Left cardiac atrium (tissue), 4 donors: Measurements from ENCODE around the gene PRR5L. TPM values are rescaled to one million over a fixed set of nuclear protein-coding genes. Genes with fewer than 3 reads are reported as not detected.
A peak's percentile ranks its signal among the peaks of the same experiment; 100 is the strongest.
"Not testable (repeated sequence)": the region's sequence is repeated elsewhere in the genome, so short reads cannot be mapped to it uniquely, and the experiment has no call there.

ENCODE experiments used
- ATAC-seq, 2 donors: fragments of 200-7000 bp; cut with Tn5 transposase; one replicate each; pipeline ENCODE4 v1.9.1; 2020; ENCODE audit warnings: mild to moderate bottlenecking in 2 of 2, moderate library complexity in 2 of 2
- DNase-seq: peaks from one replicate; pipeline ENCODE4 v3.0.0-alpha.2; 2020
- intact Hi-C, 2 donors: fragments of 100-400 bp; cut with DNase I; formaldehyde crosslinking; loops; one replicate each; pipeline versions ENCODE4 v1.14.1 to v1.15.1; 2022 to 2023
- total RNA-seq, 2 donors: library from RNA; stranded (reverse); fragmentation: NEBNext Ultra II Directional; extraction: Animal tissue kit (Norgen Biotek cat#: 25700); gene quantifications; one replicate each; pipeline ENCODE4 v1.2.1, GENCODE V29; 2021
- donor health status: DM: no; HTN: yes; CAD: no.
- donor health status: DM: no; HTN: yes; CAD: no; lungs with severe emphysema.
- donor health status: DM: yes; HTN: yes; CAD: no.
- donor health status: Dilated cardiomyopathy.

Gene PRR5L
- total RNA-seq, 2 donors from 2014 or later = 4.0 to 5.8 TPM

GRCh38 chr11:36465449-36466163 lies 169.5 kb downstream of the PRR5L start:
- ATAC-seq (no peak), DNase-seq (no peak)
- intact Hi-C loops = no loop called here

GRCh38 chr11:36467012-36467411 lies 170.9 kb downstream of the PRR5L start:
- intact Hi-C loops = no loop called here
- DNase-seq = no peak
- no peak for ATAC-seq

- intact Hi-C loops = no loop called here
- no peak for ATAC-seq
These were observed 171.8 kb downstream of the PRR5L start for GRCh38 chr11:36467916-36468315.

DNA sequence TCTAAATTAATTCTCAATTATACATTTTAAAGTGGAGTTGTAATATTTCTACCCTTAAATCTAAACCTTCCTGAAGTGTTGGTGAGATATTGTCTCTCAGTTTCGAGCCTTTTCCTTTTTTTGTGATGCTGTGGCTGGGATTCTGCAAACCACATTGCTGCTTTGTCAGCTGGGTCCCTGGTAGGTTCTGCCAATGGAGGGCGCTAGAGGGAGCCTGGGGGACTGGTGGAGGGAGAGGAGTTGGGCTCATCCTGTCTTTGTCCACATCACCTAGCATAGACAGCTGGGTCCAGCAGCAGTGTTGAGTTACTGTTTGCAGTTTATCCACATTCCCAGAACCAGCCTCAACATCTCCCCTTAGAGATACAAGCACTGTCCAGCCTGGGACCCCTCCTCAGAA lies 173.0 kb downstream of the PRR5L start:
- DNase-seq (no peak), ATAC-seq (no peak)
- intact Hi-C loops = no loop called here

More at GRCh38 chr11:36467916-36468315, 171.8 kb downstream of the PRR5L start:
- DNase-seq = no peak

DNA sequence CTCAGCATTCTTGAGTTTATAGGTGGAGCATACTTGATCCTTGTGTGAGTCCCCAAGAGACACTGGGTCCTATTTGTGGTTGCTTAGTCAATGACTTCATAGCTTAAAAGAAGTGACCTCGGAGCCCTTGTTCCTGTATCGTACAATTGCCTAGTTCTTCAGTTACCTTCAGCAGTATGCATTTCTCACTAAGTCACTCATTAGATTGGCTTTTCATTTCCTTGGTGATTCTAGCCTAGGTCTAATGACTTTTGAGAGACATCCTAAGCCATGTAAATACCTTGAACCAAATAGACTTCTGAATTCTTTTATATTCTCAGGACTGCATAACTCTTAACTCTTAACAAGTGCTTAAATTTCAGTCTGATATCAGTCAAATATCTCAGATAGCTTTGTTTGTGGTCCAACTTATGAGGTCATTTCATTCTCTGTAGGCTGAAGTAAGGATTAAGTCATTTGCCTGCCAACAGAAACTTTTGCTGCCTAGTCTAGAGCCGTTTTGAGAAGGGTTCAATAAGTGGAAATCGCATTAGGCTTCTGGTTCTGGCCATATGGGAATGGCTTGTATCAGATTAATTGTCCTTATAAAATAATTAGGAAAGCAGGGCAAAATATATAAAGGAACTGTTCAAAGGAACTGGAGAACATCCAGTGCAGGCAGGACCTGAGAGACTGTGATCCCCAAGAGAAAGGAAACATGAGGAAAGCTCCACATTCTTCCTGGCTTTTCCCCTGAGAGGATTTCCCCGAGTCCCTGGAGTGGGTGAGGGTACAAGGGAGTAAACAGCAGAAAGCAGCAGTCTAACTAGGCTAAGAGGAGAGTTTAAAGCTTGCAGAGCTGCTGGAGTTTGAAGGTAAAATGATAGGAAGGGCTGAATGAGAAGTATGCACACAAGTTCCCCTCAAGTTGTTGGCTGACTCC lies 174.1 kb downstream of the PRR5L start:
- DNase-seq (no peak), ATAC-seq (peak in 1 of 2 donors; percentile 48)
- intact Hi-C loops = no loop called here

GRCh38 chr11:36471577-36471976 lies 175.5 kb downstream of the PRR5L start:
- ATAC-seq (no peak), DNase-seq (no peak)
- intact Hi-C loops = no loop called here

DNA sequence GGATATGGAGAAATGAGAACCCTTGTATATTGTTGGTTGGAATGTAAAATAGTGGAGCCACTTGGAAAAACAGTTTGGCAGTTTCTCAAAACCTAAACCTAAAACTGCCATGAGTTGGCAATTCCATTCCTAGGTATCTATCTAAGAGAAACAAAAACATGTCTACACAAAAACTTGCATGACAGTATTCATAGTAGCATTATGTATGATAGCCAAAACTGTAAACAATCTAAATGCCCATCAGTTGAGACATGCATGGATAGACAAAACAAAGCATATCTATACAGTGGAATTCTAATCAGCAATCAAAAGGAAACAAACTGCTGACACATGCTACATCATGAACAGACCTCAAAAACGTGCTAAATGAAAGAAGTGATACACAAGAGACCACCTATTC lies 179.1 kb downstream of the PRR5L start:
- ATAC-seq = no peak
- intact Hi-C loops = loop anchor here (5.0 kb wide), 1 partner anchor 183 kb away; no protein-coding TSS in a partner anchor
- DNase-seq = no peak

DNA sequence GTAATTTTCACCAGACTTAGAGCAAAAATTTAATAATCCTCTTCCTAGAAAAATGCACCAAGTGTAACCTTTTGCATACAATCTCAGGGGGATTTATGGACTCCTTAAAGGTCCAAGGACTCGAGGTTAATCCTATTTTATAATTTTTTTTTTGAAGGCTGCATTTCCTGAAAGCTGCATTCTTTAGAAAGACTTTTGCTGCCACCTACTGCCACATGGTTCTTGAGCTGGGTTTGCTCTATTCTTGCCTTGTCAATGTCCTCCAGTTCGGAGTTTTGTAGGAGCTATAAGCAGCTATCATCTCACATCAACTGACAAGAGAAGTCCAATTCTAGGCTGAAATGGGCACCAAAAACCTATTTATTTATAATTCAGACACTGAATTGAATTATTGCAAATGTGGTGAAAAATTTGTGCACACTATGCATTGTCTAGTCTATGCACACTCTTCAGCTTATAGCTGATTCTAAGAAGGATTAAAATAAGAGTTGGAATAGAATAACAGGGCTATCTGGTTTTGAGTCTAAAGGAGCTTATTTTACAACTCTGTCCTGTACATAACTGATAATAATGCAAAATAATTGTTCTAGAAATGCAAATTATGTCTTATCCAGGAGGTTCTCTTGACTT lies 182.7 kb downstream of the PRR5L start:
- DNase-seq (no peak), ATAC-seq (peak; percentile 55 to 72)
- intact Hi-C loops = loop anchor here (5.0 kb wide), 1 partner anchor 187 kb away; no protein-coding TSS in a partner anchor

- intact Hi-C loops = no loop called here
- ATAC-seq (no peak), DNase-seq (no peak)
These were observed 184.7 kb downstream of the PRR5L start for GRCh38 chr11:36480833-36481232.

- ATAC-seq, DNase-seq, intact Hi-C loops: not testable (repeated sequence)
These were observed 187.0 kb downstream of the PRR5L start for GRCh38 chr11:36483042-36483441.

DNA sequence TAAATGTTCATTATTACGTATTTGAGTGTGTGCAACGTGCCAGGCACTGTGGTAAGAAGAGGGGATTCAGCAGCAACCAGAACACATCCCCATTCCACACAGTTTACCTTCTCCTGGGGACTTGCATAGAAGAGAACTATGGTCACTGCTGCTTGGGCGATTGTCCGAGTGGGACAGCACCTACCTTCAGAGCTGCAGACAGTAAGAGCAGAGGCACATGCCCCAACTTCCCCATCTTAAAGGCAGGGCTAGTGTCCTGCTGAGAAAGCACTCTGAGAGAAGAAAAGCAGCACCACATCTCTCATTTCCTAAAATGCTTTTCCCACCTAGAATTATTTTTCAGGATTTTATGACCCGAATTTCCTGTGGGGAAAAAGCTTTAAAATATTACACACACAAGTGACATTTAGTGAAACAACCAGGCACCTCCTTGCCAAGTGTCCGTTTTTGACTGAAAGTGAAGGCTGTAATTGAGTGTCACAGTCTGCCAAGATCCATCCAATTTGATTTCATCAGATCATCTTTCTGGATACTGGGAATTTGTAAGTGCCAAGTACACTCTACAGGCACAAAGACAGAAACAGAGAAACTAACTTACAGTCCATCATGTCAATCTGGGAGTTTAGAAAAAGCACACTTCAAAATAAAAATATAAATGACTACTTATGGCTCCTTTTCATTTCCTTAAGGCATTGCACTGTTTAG lies 189.4 kb downstream of the PRR5L start:
- ATAC-seq (peak; percentile 33 to 38), DNase-seq (no peak)
- intact Hi-C loops = no loop called here

DNA sequence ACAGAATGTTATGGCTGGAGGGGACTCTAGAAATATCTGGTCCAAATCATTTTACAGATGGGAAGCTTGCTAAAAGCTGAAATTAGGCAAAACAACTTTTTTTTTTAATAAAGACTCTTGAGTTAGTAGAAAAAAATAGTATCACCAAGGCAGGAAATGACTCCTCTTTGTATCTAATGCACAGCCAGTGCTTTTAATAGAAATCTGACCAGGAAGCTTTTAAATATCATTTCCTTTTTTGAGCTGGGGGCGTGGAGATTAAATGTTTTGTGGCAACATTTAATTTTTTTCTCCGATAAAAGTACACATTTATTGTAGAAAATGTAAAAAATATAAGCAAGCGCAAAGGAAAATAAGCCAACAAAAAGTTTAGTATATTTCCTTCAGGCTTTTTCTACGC lies 191.5 kb downstream of the PRR5L start:
- DNase-seq (no peak), ATAC-seq (no peak)
- intact Hi-C loops = no loop called here

GRCh38 chr11:36488096-36488495 lies 192.0 kb downstream of the PRR5L start:
- ATAC-seq = no peak
- DNase-seq = no peak
- intact Hi-C loops = no loop called here

DNA sequence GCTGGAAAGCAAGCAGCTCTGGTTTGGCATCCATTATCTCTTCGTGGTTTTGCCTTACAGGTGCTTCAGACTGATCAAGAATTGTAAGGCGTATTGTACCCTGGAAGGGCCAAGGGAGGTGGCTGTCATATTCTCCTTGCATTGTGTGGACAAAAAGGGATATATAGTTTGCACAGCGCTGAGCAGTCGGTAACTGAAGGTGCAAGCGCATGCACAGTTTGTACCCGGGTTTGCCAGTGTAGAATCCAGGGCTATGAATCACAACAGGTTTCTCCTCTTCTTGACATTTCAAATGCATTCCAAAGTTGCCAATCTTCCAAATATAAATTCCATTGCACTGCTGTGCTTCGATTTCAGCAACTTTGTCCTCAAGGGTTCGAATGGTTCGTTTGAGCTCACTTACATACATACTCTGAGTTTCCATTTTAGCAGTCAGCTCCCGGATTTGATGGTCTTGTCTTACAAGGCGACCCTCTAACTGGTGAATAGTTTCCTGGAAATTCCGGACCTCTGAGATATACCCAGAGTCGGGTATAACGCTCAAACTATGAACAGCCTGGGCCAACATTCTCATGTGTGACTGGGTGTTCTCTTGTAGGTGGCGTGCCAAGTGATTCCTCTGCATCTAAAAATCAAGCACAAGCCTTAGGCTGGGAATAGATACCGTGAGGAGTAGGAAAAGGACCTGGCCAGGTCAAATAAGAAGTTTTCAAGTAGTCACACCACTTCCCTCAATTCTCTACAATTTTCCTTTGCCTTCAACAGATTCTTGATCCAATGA lies 194.1 kb downstream of the PRR5L start:
- DNase-seq = no peak
- intact Hi-C loops = no loop called here
- no peak for ATAC-seq

GRCh38 chr11:36492724-36493304 lies 196.7 kb downstream of the PRR5L start:
- DNase-seq (no peak), ATAC-seq (peak in 1 of 2 donors; percentile 61)
- intact Hi-C loops = no loop called here

DNA sequence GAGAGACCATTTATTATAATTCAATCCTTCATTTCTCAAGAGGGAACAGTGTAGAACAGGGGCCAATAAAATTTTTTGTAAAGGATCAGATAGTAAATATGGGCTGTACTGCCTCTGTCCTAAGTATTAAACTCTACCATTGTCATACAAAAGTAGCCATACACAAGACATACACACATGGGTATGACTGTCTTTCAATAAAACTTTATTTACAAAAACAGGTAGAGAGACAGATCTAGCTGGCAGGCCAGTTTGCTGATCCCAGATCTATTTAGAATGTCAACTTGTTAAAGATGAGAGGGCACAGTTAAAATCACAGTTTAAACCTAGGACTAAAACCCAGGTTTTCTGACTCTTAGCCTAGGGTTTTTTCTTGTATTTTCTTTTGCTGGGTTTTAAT lies 197.2 kb downstream of the PRR5L start:
- DNase-seq (no peak), ATAC-seq (no peak)
- intact Hi-C loops = no loop called here

- no peak for ATAC-seq
- no peak for DNase-seq
- intact Hi-C loops = no loop called here
These were observed 202.6 kb downstream of the PRR5L start for GRCh38 chr11:36498721-36499120.

DNA sequence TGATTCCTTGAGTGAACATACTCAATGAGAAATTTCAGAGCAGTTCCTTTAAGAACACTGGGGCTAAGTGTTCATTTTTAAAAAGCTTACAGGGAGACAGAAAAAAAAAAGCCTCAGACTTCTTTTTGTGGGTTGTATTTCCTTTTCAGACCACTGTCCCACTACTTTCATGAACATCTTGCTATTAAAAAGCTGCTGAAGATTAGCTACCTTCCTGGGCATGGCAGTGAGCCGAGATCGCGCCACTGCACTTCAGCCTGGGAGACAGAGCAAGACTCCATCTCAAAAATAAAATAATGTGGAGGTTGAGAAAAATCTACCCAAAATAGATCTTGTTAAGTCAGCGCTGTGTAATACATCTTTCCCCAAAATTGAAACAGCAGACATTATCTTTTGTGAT lies 203.2 kb downstream of the PRR5L start:
- DNase-seq (no peak), ATAC-seq (no peak)
- intact Hi-C loops = no loop called here
